HL-60/S4 treated with phorbol 12-myristate 13-acetate at 8.2 ng/mL for 4 days and 3 days (cell line): ENCODE data around the gene HSPG2.

ENCODE experiments used
- in situ Hi-C: fragments of 300-500 bp; cut with MboI; formaldehyde crosslinking; loops from 2 replicates; pipeline ENCODE4 v1.15.0; 2022; ENCODE audit warnings: low sequenced_read_pairs

The HSPG2 gene

DNA sequence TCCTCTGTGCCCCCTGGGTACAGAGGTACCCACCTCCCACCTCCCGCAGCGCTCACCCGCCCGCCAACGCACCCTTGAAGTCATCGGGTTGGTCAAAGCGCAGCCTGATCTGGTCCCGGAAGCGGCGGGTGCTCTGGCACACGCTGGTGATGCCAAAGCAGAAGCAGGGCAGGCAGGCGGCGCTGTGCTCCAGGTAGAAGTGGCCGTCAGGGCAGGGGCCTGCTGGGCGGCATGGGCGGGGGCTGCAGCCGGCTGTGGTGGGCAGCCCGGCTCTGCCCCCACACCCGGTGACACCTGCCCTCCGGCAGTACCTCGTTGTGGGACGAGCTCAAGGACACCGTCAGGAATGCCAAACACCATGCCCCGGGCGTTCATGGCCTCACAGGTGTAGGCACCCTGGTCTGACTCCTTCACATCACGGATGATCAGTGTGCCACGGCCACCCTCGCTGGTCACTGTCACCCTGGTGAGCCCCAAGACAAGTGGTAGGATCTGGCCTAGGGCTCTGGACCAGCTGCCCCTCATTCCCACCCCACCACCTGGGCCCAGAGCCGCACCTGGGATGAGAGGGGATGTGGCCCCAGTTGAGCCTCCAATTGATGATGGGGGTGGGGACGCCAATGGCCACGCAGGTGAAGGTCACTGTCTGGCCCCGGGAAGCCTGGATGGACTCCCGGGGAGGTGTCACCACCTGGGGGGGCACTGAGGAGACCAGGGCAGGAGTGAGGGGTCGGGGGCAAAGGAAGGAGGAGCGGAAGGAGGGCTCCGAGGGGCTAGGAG, 52.5 kb downstream of the HSPG2 start:
- in situ Hi-C loops = no loop called here

DNA sequence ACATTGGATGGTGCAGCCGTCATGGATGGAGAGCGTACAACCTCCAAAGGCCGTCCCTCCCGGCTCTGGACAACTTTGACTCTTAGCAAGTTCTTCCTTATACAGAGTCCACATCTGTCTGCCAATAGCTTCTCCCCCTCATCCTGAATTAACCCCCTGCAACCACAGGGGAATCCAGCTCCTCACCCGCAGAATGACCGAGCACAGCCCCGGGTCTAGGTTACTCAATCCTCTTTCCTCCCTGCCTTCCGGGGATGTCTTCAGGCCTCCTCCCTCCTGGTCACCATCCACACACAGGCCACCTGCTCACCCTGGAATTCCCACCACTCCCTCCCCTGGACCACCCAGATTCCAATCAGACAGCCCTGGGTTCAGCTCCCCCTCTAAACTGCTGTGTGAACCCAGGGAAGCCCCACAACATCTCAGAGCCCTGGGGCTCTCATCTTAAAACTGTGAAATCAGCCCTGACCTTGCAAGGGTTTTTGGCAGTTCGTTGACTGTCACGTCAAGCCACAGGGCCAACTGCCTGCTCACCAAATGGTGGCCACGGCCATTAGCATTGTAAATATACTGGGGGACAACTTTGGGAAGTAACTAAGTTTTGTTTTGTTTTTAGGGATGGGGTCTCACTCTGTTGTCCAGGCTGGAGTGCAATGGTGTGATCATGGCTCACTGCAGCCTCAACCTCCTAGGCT, 54.2 kb downstream of the HSPG2 start:
- in situ Hi-C loops = no loop called here

DNA sequence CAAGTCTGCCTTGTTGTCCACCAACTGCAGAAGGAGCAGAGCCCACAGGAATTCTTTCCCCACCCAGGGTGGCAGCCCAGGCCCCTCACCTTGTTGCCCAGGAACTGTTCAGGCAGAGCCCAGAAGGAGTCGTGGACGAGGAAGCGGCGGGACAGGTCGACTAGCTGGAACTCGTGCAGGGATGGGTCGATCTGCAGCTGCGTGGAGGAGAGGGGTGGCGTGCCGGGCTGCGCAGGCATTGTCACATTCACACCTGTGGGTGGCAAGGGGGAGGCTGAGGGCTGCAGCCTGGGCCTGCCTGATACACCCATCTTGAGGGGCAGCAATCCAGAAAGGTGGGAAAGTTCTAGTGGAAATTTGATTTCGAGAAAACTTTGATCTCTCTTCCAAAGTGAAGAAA, 55.9 kb downstream of the HSPG2 start:
- in situ Hi-C loops = no loop called here

DNA sequence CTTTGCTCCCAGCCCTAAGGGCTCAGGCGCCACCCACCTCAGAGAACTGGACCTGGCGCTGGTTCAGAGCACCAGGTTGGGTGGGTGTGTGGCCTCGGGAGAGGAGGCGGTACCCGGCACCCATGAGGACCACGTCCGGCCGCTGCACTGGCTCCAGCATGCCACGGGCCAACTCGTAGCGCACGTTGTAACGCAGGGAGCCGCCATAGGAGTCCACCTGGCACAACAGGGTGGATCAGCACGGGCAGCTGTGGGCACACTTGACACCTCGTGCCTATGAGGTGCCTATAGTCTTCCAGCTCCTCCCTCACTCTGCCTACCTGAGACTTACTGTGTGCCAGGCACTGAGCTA, 56.5 kb downstream of the HSPG2 start:
- in situ Hi-C loops = no loop called here

DNA sequence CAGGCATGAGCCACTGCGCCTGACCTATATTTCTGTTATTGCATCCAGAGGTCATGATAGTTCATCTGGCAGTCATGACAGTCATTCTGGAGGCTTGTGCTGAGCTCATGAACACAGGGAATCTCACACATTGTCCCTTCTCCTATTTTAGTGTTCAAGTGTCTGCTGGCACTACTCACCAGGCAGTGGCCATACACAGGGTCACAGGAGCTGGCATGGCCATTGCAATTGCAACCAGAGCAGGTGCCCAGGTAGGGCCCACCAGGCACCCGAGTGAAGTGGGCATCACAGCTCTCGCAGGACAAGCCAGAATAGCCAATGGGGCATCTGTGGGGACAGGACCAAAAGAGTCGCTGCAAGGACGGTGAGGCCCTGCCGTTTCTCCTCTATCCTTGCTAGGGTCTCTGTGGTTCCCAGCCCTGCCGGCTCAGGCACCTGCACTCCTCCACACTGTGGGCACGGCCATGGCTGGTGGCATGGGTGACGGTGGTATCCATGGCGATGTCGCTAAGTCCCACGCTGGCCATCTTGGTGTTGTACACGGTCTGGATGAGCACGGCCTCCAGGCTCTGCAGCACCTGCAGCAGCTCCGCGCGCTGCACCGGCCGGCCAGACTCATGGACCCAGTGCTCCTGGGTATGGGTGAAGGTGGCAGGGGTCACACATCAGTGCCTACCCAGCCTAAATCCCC, 57.0 kb downstream of the HSPG2 start:
- in situ Hi-C loops = no loop called here

DNA sequence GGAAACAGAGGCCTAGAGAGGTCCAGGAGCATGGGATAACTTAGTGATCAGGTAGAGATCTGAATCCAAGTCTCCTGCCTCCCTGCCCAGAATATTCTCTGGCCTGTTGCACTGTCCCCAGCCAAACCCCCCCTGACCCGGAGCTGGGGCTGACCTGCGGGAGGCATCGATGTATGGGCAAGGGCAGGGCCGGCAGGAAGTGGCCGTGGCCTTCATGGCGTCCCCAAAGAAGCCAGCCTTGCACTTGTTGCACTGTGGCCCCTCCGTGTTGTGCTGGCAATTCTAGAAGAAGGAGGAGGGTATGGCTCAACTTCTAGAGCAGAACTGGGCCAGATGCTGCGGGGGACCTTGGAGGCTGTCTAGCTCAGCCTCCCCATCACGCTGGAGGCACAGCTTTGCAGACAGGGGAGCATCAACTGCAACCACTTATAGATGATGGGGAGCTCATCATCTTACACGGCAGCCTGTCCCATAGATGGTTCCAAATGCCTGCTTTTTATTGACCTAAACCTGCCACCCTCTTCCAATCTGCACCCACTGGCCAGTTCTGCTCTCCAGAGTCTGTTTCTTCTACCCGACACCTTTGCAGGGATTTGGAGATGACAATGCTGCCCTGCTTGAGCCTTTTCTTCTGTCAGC, 58.2 kb downstream of the HSPG2 start:
- in situ Hi-C loops = no loop called here

DNA sequence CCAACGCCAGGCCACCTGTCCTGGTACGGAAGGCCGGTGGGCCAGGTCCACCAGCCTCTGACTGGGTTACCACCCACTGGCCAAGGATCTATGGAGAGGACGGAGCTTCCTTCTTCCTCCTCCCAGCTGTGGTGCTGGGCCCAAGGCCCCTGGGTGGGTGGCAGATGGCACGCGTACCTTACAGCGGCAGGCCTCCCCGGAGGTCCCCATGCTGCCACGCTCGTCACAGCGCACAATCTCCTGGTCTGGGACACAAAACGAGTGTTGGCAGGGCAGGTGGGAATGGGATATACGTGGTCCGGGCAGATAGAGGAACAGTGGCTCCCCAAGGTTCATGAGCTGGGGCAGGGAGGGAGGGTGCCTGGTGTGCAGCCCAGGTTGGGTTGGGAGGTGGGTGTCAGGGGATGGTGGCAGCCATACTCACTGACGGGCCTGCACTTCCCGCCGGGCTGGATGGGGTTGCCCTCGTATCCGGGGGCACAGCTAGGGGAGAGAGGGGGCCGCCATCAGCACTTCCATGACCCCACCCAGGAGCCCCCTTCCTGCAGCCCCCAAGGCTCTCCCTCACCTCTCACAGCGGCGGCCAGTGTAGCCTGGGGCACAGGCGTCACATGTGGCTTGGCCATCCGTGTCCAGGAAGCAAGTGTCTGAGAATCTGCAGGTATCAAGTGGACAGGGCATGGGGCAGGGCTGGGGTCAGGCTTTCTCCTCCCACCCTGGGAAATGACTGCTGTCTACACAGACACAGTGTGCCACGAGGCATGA, 58.9 kb downstream of the HSPG2 start:
- in situ Hi-C loops = no loop called here

DNA sequence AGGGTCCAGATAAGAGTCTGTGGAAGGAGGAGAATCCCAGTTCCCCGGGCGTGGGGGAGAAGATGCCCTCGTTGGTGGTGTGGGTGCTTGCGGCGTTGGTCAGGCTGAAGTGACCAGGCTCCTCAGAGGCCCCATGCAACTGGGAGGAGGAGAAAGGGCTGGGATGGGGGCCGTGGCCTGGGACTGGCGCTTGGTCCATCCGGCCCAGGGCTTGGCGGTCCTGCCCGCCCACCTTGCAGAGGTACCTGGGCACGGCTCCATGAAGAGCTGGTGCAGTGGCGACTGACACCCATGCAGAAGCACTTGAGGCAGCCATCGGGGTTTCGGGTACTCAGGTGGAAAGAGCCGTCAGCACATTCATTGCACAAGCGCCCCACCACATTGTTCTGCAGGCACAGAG, 60.8 kb downstream of the HSPG2 start:
- in situ Hi-C loops = no loop called here

DNA sequence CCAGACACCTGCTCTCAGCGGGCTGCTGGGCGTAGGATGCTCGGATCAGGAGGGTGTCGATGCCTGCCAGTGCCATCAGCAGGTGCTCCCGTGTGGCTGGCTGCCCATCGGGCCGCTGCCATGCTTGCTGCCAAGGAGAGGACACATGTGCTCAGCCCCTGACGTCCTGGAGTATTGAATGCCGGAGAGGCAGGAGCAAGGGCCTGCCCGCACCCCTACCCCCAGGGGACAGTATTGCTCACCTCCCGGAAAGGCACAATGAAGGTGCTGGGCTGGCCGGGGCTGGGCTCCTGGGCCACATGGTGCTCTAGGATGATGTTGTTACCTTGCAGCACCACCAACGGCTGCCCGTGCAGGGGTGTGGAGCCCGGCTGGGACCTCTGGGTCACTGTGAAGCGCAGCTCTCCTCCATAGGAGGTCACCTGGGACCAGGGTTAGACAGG, 61.5 kb downstream of the HSPG2 start:
- in situ Hi-C loops = no loop called here

DNA sequence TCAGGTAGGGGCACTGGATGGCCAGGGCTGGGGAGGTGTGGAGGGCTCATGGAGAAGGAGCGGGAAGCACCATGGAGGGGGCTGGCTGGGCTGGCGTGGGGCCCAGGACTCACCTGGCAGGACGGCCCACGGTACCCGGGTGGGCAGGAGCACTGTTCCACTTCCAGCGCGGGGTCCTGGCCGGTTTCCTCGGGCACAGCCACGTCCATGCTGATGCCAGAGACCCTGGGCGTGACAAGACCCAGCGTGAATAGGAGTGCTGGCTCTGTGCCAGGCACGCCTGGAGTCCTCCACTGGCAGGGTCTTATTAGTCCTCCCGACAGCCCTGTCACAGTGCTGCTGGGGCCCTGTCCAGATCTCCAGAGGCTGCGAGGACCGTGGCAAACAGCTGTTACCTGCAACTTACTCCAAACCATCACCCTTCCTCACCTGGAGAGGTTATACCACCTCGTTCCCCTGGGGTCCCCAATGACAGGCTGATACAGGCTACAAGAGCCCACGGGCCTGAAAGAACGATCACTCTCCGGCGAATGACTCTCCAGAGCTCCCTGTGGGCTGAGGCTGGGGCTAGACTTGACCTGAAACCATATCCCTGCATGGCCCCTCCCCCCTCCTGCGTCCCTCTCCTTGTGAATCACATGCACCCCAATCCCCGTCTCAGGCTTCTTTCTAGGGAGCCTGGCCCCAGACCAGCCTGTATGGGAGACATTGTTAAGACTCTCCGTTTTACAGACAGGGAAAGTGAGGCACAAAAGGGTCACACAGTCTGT, 62.1 kb downstream of the HSPG2 start:
- in situ Hi-C loops = no loop called here

DNA sequence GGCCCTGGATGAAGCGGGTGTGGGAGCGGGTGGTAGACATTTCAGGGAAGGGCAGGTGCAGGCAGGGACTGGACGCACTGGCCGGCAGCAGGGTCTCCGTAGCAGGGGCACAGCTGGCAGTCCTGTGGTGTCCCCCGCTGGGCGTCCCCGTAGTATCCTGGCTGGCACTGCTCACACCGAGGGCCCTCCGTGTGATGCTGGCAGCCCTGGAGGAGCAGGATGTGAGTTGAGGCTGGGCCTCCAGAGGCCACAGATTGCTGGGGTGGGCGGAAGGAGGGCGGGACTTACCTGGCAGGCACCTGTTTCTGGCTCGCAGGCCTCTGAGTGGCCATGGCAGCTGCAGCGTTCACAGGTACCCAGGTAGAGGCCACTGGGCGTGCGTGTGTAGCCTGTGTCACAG, 62.8 kb downstream of the HSPG2 start:
- in situ Hi-C loops = no loop called here

DNA sequence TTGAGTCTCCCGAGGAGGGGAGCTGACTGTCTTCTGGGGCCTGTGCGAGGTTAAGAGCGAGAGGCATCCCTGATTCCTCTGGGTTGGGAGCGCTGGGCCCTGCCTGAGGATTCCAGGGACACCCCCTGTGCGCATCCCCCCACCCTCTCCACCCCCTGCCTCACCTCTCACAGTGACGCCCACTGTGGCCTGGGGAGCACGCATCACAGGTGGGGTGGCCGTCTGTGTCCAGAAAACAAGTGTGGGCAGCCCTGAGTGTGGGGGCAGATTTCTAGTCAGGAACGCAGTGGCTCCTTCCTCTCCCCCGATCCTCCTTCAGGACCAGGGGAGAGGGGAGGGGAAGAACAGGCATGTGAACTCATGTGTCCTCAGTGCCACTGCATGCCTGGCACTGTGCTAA, 63.3 kb downstream of the HSPG2 start:
- in situ Hi-C loops = no loop called here

DNA sequence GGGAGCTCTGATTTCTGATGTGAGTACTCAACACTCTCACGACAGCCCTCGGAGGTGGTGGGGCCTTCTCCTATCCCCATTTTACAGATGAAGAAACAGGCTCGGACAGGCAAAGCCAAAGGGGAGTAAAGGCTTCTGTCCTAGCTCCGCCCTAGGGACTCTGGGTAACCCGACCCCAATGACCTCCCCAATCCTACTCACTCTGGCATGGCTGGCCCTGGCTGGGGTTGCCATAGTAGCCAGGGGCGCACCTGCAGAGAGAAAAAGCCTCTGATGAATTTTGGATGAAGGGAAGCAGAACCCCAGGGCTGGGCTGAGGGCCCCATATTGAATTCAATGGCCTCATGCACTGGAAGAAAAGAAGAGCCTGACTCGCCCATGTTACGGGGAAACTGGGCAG, 63.9 kb downstream of the HSPG2 start:
- in situ Hi-C loops = no loop called here

DNA sequence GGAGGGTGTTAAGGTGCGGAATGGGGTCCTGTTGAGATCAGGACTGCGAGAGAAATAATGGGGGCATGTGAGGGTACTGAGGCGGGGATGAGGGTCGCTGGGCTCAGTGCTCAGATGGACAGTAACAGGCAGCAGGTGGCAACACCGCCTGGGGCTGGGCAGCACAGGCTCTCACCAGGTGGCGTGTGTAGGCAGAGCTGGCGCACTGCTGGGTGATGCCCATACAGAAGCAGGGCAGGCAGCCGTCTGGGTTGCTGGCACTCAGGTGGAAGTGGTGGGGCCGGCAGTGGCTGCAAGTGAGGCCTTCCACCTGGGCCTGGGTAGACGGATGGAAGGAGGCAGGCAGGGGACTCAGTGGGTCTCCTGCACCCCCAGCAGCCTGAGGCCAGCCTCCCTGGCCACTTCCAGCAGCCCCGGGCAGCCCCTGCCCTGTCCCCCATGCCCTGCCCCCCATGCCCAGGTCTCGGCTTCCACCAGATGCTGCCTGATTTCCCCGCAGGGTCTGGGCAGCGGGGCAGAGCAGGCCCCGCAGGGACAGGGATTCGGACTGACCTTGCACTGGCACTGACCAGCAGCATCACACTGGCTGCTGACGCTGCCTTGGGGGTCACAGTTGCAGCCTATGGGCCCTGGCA, 64.5 kb downstream of the HSPG2 start:
- in situ Hi-C loops = no loop called here

DNA sequence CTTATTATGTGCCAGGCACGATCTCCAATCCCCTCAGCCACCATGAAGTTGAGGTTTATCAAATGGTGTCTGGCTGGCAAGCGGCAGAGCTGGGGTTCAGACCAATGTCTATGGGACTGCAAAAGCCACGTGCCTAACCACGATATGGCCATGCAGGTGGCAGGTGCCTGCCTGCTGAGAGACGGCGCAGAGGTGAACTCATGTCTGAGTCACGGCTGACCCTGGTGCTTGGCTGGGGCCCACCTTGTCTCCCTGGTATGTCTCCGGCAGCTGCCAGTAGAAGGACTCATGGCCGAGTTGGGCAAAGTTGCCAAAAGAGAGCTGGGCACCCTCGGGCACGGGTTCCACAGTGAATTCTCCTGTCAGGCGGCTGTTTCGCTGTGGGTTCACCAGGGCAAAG, 65.2 kb downstream of the HSPG2 start:
- in situ Hi-C loops = no loop called here

DNA sequence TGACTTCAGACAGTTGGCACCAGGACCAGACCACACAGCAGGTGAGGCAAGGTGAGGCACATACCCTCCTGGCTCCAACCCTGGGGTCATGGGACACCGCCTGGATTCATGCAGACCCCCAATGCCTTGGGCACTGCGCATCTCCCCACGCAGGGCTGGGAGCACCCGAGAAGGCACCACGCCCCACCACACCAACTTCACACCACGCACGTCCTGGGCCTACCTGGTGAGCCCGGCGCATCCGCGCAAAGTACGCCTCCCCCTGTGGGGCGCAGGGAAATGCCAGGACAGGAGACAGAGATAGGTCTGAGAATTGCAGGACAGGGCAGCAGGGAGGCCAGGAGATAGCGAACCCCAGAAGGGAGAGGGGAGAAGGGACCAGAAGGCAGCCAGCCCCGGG, 66.5 kb downstream of the HSPG2 start:
- in situ Hi-C loops = no loop called here

DNA sequence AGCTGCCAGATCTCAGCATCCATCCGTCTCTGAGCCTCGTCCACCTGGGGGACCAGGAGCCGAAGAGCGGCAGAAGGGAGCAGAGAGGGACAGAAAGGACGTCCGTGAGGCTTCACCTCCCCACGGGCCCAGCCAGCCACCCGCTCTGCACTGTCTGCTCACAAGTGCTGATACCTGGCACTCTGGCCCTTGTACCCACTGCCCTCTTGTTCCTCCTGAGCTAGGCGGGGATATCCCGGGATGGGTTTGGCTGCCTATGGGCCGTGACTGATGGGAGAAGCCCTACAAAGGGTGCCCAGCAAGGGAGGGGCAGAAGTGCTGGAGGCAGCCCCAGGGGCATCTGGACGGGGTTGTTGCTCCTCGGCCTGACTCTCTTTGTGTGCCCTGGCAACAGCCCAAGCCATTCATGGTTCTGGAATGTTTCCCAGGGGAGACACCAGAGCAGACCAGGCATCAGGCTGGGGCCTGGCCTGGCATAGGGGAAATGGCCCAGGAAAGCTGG, 67.4 kb downstream of the HSPG2 start:
- in situ Hi-C loops = no loop called here

DNA sequence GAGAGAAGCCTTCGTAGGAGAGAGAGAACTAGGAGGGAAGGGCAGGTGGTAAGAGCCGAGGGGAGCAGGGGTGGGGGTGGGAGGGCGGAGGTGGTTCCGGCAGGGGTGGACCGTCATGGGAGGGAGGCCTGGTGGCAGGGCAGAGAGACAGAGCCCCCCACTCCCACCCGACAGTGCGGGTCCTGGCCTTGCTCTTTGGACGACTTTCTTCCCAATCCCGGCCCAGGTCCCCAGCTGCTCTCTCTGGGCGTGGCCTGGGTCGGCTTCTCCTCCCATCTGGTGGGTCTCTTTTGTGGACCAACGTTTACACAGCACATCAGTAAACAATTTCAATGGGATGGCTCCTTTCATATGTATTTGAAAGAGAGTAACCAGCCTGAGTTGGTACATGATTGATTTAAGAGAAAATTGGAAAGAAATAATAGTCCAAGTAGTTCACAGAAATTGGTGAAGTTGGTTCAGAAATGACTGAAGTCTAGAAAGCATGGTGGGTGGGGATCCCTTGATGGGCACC, 68.1 kb downstream of the HSPG2 start:
- in situ Hi-C loops = no loop called here

DNA sequence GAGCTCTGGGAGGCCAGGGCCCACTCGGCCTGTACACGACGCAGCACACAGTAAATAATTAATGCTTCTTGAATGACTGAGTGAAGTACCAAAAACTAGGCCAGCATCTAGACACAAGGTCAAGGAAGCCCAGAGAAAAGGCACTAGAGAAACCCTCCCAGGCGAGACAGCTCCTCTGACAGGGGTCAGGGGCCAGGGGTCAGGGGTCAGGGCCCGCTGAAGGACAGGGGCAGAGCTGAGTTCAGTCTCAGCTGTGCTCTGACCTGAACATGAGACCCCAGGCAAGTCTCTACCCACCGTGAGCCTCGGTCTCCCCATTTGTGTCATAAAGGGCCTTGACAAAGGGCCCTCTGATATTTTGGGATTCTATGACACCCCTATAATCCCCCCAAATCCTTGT, 68.6 kb downstream of the HSPG2 start:
- in situ Hi-C loops = no loop called here
